ENCODE data around the gene MYLK2. TPM values are rescaled to one million over a fixed set of nuclear protein-coding genes. Genes with fewer than 3 reads are reported as not detected.

Gene MYLK2
- total and polyA plus RNA-seq, 7 experiments from 2014 or later, result 0.58 TPM; not detected in 6

- Mint-ChIP-seq H3K4me1 (peaks cover 0 to 10% (median 0%) of the 10 kb centered on the region in 7 donors), H3K27ac (no peak overlapping the region), H3K36me3 (no peaks in the 10 kb centered on the region), H3K9me3 (no peaks in the 10 kb centered on the region), H3K4me3 (no peak overlapping the region), H3K27me3 (no peaks in the 10 kb centered on the region)
- Histone ChIP-seq H3K4me3 (ENCODE audit: low read length) (no peak overlapping the region), H3K9me3 (ENCODE audit: control insufficient read depth in 2 of 3, low read length in 3 of 3) (no peaks in the 10 kb centered on the region), H3K27ac (ENCODE audit: low read depth, low read length) (no peak overlapping the region), H3K4me1 (ENCODE audit: control insufficient read depth in 2 of 2, insufficient read depth in 2 of 2, low read length in 2 of 2) (no peaks in the 10 kb centered on the region), H3K27me3 (ENCODE audit: control insufficient read depth in 2 of 2, insufficient read depth in 2 of 2, low read length in 2 of 2) (no peaks in the 10 kb centered on the region), H3K36me3 (ENCODE audit: control insufficient read depth in 2 of 3, insufficient read depth in 3 of 3, low read length in 3 of 3) (no peaks in the 10 kb centered on the region)
- ChIA-PET POLR2A (no interaction called here), CTCF (interaction anchor here (0.6 to 2.1 kb wide), 2 partner anchors 8 to 93 kb away, joined by 3 to 8 read pairs; no protein-coding TSS in a partner anchor)
- DNase-seq (no peak), ATAC-seq (no peak)
- intact Hi-C loops (cut with micrococcal nuclease), result no loop called here
These were observed 19.6 kb downstream of the MYLK2 start for GRCh38 chr20:31838646-31839292.

- H3K27ac Mint-ChIP-seq, result no peak overlapping the region
- no peak overlapping the region for H3K4me3 Mint-ChIP-seq
- H3K4me3 ChIP-seq (ENCODE audit: low read length), result no peak overlapping the region
- ATAC-seq (no peak), DNase-seq (no peak)
- H3K9me3 Mint-ChIP-seq, result no peaks in the 10 kb centered on the region
- H3K9me3 ChIP-seq (ENCODE audit: control insufficient read depth in 2 of 3, low read length in 3 of 3), result no peaks in the 10 kb centered on the region
- H3K27me3 ChIP-seq (ENCODE audit: control insufficient read depth in 2 of 2, insufficient read depth in 2 of 2, low read length in 2 of 2), result no peaks in the 10 kb centered on the region
- H3K27me3 Mint-ChIP-seq, result no peaks in the 10 kb centered on the region
- no peaks in the 10 kb centered on the region for H3K36me3 Mint-ChIP-seq
- intact Hi-C loops (cut with micrococcal nuclease), result no loop called here
- H3K4me1 Mint-ChIP-seq, result peaks cover 0 to 10% (median 0%) of the 10 kb centered on the region in 7 donors
- no peak overlapping the region for H3K27ac ChIP-seq (ENCODE audit: low read depth, low read length)
- H3K36me3 ChIP-seq (ENCODE audit: control insufficient read depth in 2 of 3, insufficient read depth in 3 of 3, low read length in 3 of 3), result no peaks in the 10 kb centered on the region
- CTCF ChIA-PET, result no interaction called here
- POLR2A ChIA-PET, result no interaction called here
- no peaks in the 10 kb centered on the region for H3K4me1 ChIP-seq (ENCODE audit: control insufficient read depth in 2 of 2, insufficient read depth in 2 of 2, low read length in 2 of 2)
These were observed 20.8 kb downstream of the MYLK2 start for GRCh38 chr20:31839782-31840487.

GRCh38 chr20:31840906-31841816 is 22.0 kb downstream of the MYLK2 start:
- Histone ChIP-seq H3K4me3 (ENCODE audit: low read length) (no peak overlapping the region), H3K9me3 (ENCODE audit: control insufficient read depth in 2 of 3, low read length in 3 of 3) (no peaks in the 10 kb centered on the region), H3K27ac (ENCODE audit: low read depth, low read length) (no peak overlapping the region), H3K36me3 (ENCODE audit: control insufficient read depth in 2 of 3, insufficient read depth in 3 of 3, low read length in 3 of 3) (no peaks in the 10 kb centered on the region), H3K27me3 (ENCODE audit: control insufficient read depth in 2 of 2, insufficient read depth in 2 of 2, low read length in 2 of 2) (no peaks in the 10 kb centered on the region), H3K4me1 (ENCODE audit: control insufficient read depth in 2 of 2, insufficient read depth in 2 of 2, low read length in 2 of 2) (no peaks in the 10 kb centered on the region)
- H3K27me3 Mint-ChIP-seq, result no peaks in the 10 kb centered on the region
- ChIA-PET POLR2A (no interaction called here), CTCF (no interaction called here)
- H3K9me3 Mint-ChIP-seq, result no peaks in the 10 kb centered on the region
- no peaks in the 10 kb centered on the region for H3K36me3 Mint-ChIP-seq
- intact Hi-C loops (cut with micrococcal nuclease), result no loop called here
- ATAC-seq, result no peak
- H3K4me3 Mint-ChIP-seq, result no peak overlapping the region
- no peak overlapping the region for H3K27ac Mint-ChIP-seq
- DNase-seq, result no peak
- H3K4me1 Mint-ChIP-seq, result peaks cover 0 to 6% (median 0%) of the 10 kb centered on the region in 7 donors

GRCh38 chr20:31841928-31842327 is 22.8 kb downstream of the MYLK2 start:
- no peaks in the 10 kb centered on the region for H3K27me3 ChIP-seq (ENCODE audit: control insufficient read depth in 2 of 2, insufficient read depth in 2 of 2, low read length in 2 of 2)
- Mint-ChIP-seq H3K9me3 (no peaks in the 10 kb centered on the region), H3K27ac (no peak overlapping the region), H3K4me1 (peaks cover 0 to 2% (median 0%) of the 10 kb centered on the region in 7 donors), H3K4me3 (no peak overlapping the region), H3K27me3 (no peaks in the 10 kb centered on the region), H3K36me3 (no peaks in the 10 kb centered on the region)
- ChIA-PET CTCF (no interaction called here), POLR2A (no interaction called here)
- DNase-seq (no peak), ATAC-seq (no peak)
- intact Hi-C loops (cut with micrococcal nuclease), result no loop called here
- H3K4me3 ChIP-seq (ENCODE audit: low read length), result no peak overlapping the region
- H3K9me3 ChIP-seq (ENCODE audit: control insufficient read depth in 2 of 3, low read length in 3 of 3), result no peaks in the 10 kb centered on the region
- H3K36me3 ChIP-seq (ENCODE audit: control insufficient read depth in 2 of 3, insufficient read depth in 3 of 3, low read length in 3 of 3), result no peaks in the 10 kb centered on the region
- no peak overlapping the region for H3K27ac ChIP-seq (ENCODE audit: low read depth, low read length)
- no peaks in the 10 kb centered on the region for H3K4me1 ChIP-seq (ENCODE audit: control insufficient read depth in 2 of 2, insufficient read depth in 2 of 2, low read length in 2 of 2)

GRCh38 chr20:31842471-31843157 is 23.5 kb downstream of the MYLK2 start:
- intact Hi-C loops (cut with micrococcal nuclease), result no loop called here
- no peaks in the 10 kb centered on the region for H3K4me1 Mint-ChIP-seq
- no peak for DNase-seq
- no peaks in the 10 kb centered on the region for H3K27me3 ChIP-seq (ENCODE audit: control insufficient read depth in 2 of 2, insufficient read depth in 2 of 2, low read length in 2 of 2)
- H3K27me3 Mint-ChIP-seq, result peaks cover 0 to under 1% (median 0%) of the 10 kb centered on the region in 5 donors
- H3K27ac Mint-ChIP-seq, result no peak overlapping the region
- H3K4me1 ChIP-seq (ENCODE audit: control insufficient read depth in 2 of 2, insufficient read depth in 2 of 2, low read length in 2 of 2), result no peaks in the 10 kb centered on the region
- H3K9me3 ChIP-seq (ENCODE audit: control insufficient read depth in 2 of 3, low read length in 3 of 3), result no peaks in the 10 kb centered on the region
- no peak overlapping the region for H3K4me3 Mint-ChIP-seq
- H3K27ac ChIP-seq (ENCODE audit: low read depth, low read length), result no peak overlapping the region
- no peak for ATAC-seq
- no peaks in the 10 kb centered on the region for H3K36me3 ChIP-seq (ENCODE audit: control insufficient read depth in 2 of 3, insufficient read depth in 3 of 3, low read length in 3 of 3)
- ChIA-PET CTCF (no interaction called here), POLR2A (no interaction called here)
- H3K36me3 Mint-ChIP-seq, result no peaks in the 10 kb centered on the region
- H3K9me3 Mint-ChIP-seq, result no peaks in the 10 kb centered on the region
- no peak overlapping the region for H3K4me3 ChIP-seq (ENCODE audit: low read length)

GRCh38 chr20:31843288-31843687 is 24.1 kb downstream of the MYLK2 start:
- intact Hi-C loops (cut with micrococcal nuclease), result no loop called here
- ChIA-PET CTCF (no interaction called here), POLR2A (no interaction called here)
- Histone ChIP-seq H3K27me3 (ENCODE audit: control insufficient read depth in 2 of 2, insufficient read depth in 2 of 2, low read length in 2 of 2) (no peaks in the 10 kb centered on the region), H3K27ac (ENCODE audit: low read depth, low read length) (no peak overlapping the region), H3K9me3 (ENCODE audit: control insufficient read depth in 2 of 3, low read length in 3 of 3) (no peaks in the 10 kb centered on the region), H3K36me3 (ENCODE audit: control insufficient read depth in 2 of 3, insufficient read depth in 3 of 3, low read length in 3 of 3) (no peaks in the 10 kb centered on the region), H3K4me1 (ENCODE audit: control insufficient read depth in 2 of 2, insufficient read depth in 2 of 2, low read length in 2 of 2) (no peaks in the 10 kb centered on the region), H3K4me3 (ENCODE audit: low read length) (no peak overlapping the region)
- DNase-seq (no peak), ATAC-seq (no peak)
- Mint-ChIP-seq H3K27ac (no peak overlapping the region), H3K27me3 (peaks cover 0 to 2% (median 0%) of the 10 kb centered on the region in 5 donors), H3K9me3 (no peaks in the 10 kb centered on the region), H3K4me3 (peak overlapping the region in 1 of 10 donors; percentile 2), H3K36me3 (no peaks in the 10 kb centered on the region), H3K4me1 (no peaks in the 10 kb centered on the region)

Data from naive thymus-derived CD4-positive, alpha-beta T cell (primary cell).